MM.1S (cell line): ENCODE data around the gene IL1RAP.

ENCODE experiments used
- DNase-seq: peaks from one replicate; pipeline ENCODE4 v3.0.0-alpha.2; 2015
- H2AFZ ChIP-seq: fragments of 300-600 bp; sonication (generic); 2 replicates; pipeline ENCODE4 v1.6.0; 2016; ENCODE audit warnings: antibody characterized with exemption, low read length
- H3F3A ChIP-seq: fragments of 300-600 bp; sonication (generic); 2 replicates; pipeline ENCODE4 v1.6.1; 2016; ENCODE audit warnings: mild to moderate bottlenecking, antibody characterized with exemption, low read length, moderate library complexity, mixed read lengths; ENCODE audit not compliant: insufficient read depth
- H3K27ac ChIP-seq: fragments of 300-600 bp; sonication (generic); 2 replicates; pipeline ENCODE4 v1.5.1; 2016; ENCODE audit warnings: mild to moderate bottlenecking, low read length
- H3K27me3 ChIP-seq: fragments of 300-600 bp; sonication (generic); replicated peaks from 2 replicates; pipeline ENCODE4 v1.6.0; 2016; ENCODE audit warnings: low read length; ENCODE audit not compliant: insufficient read depth
- H3K36me3 ChIP-seq: fragments of 300-600 bp; sonication (generic); replicated peaks from 2 replicates; pipeline ENCODE4 v1.6.1; 2016; ENCODE audit warnings: mild to moderate bottlenecking, low read length, mixed read lengths; ENCODE audit not compliant: insufficient read depth
- H3K4me1 ChIP-seq: fragments of 300-600 bp; sonication (generic); 2 replicates; pipeline ENCODE4 v1.6.1; 2016; ENCODE audit warnings: low read length, mixed read lengths
- H3K4me2 ChIP-seq: fragments of 300-600 bp; sonication (generic); 2 replicates; pipeline ENCODE4 v1.6.0; 2016; ENCODE audit warnings: low read depth, low read length
- H3K4me3 ChIP-seq: fragments of 300-600 bp; sonication (generic); 2 replicates; pipeline ENCODE4 v1.5.1; 2016; ENCODE audit warnings: low read length, mixed read lengths
- H3K79me2 ChIP-seq: fragments of 300-600 bp; sonication (generic); 2 replicates; pipeline ENCODE4 v1.6.1; 2016; ENCODE audit warnings: mixed run types, low read length, mixed read lengths
- H3K9ac ChIP-seq: fragments of 300-600 bp; sonication (generic); 2 replicates; pipeline ENCODE4 v1.6.1; 2016; ENCODE audit warnings: low read length, mixed read lengths
- H3K9me2 ChIP-seq: fragments of 300-600 bp; sonication (generic); replicated peaks from 2 replicates; pipeline ENCODE4 v1.6.1; 2016; ENCODE audit warnings: mild to moderate bottlenecking, low read length, mixed read lengths; ENCODE audit not compliant: insufficient read depth
- H3K9me3 ChIP-seq: fragments of 300-600 bp; sonication (generic); replicated peaks from 2 replicates; pipeline ENCODE4 v1.6.1; 2016; ENCODE audit warnings: mild to moderate bottlenecking, low read length, mixed read lengths; ENCODE audit not compliant: insufficient read depth
- H4K20me1 ChIP-seq: fragments of 300-600 bp; sonication (generic); 2 replicates; pipeline ENCODE4 v1.6.1; 2016; ENCODE audit warnings: mild to moderate bottlenecking, low read length, moderate library complexity, mixed read lengths; ENCODE audit not compliant: insufficient read depth
- CTCF ChIP-seq: fragments of 300-600 bp; sonication (generic); IDR thresholded peaks from 2 replicates; pipeline ENCODE4 v1.5.1; 2016; ENCODE audit warnings: antibody characterized with exemption, low read length, mixed read lengths
- EZH2 ChIP-seq: fragments of 300-600 bp; sonication (generic); optimal IDR thresholded peaks from 2 replicates; pipeline ENCODE3; 2017; ENCODE audit warnings: low read depth, mild to moderate bottlenecking, antibody characterized with exemption, low read length, mixed read lengths
- EZH2phosphoT487 ChIP-seq: fragments of 300-600 bp; sonication (generic); IDR thresholded peaks from 2 replicates; pipeline ENCODE4 v1.6.1; 2018; ENCODE audit warnings: antibody characterized with exemption, low read length

Gene IL1RAP

GRCh38 chr3:190706582-190706981 is 192.7 kb downstream of the IL1RAP start:
- no peak for DNase-seq
- H3K9me3 ChIP-seq: no peaks in the 10 kb centered on the region
- H3K27ac ChIP-seq: no peak overlapping the region
- H4K20me1 ChIP-seq: no peaks in the 10 kb centered on the region
- no peaks in the 10 kb centered on the region for H3K36me3 ChIP-seq
- H3K27me3 ChIP-seq: no peaks in the 10 kb centered on the region
- H3K4me3 ChIP-seq: no peak overlapping the region
- H3K9ac ChIP-seq: no peak overlapping the region
- H2AFZ ChIP-seq: no peak overlapping the region
- TF ChIP-seq CTCF (no peak), EZH2 (no peak), EZH2phosphoT487 (no peak)
- no peaks in the 10 kb centered on the region for H3K4me1 ChIP-seq
- no peaks in the 10 kb centered on the region for H3K9me2 ChIP-seq
- H3K79me2 ChIP-seq: no peaks in the 10 kb centered on the region
- H3K4me2 ChIP-seq: no peak overlapping the region
- H3F3A ChIP-seq: no peaks in the 10 kb centered on the region
